ENCODE results near the gene RASSF1.

- no peak for TF ChIP-seq CTCF (IDR thresholded peaks at IDR 0.05; ENCODE audit: borderline replicate concordance, extremely low read depth, low read length, poor library complexity, severe bottlenecking)
- TF ChIP-seq EZH2 (IDR thresholded peaks at IDR 0.05; ENCODE audit: borderline replicate concordance, low read depth, low read length, severe bottlenecking) = no peak
Observed at GRCh38 chr3:50340147-50340447, 539 bp downstream of the RASSF1 start.

Data from DND-41 (cell line).